ENCODE results near the gene ANKRD13A.
"Not testable (repeated sequence)": the region's sequence is repeated elsewhere in the genome, so short reads cannot be mapped to it uniquely, and the experiment has no call there.

ANKRD13A gene

GRCh38 chr12:110049666-110050065 lies 50.4 kb downstream of the ANKRD13A start:
- not testable (repeated sequence) for DNase-seq

DNA sequence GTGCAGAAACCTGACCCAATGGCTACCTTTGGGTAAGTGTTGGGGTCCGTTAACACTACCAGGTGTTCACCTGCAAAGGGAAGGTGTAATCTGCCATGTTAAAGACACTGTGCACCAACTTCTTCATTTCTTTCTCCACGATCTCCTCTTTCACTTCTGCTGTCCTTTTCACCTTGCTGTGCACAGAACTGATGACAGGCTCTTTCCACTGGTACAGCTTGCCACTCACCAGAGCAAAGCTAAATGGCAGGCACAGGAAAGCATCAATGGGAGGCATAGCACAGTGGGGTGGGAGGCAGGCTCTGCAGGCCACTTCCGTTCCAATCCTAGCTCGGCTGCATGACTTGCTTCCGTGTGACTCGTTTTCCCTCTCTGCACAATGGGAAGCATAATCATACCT lies 51.7 kb downstream of the ANKRD13A start:
- DNase-seq, result no peak

GRCh38 chr12:110055375-110056352 lies 56.4 kb downstream of the ANKRD13A start:
- not testable (repeated sequence) for DNase-seq

GRCh38 chr12:110056643-110057042 lies 57.4 kb downstream of the ANKRD13A start:
- not testable (repeated sequence) for DNase-seq

GRCh38 chr12:110058875-110059615 lies 59.8 kb downstream of the ANKRD13A start:
- no peak for DNase-seq

DNA sequence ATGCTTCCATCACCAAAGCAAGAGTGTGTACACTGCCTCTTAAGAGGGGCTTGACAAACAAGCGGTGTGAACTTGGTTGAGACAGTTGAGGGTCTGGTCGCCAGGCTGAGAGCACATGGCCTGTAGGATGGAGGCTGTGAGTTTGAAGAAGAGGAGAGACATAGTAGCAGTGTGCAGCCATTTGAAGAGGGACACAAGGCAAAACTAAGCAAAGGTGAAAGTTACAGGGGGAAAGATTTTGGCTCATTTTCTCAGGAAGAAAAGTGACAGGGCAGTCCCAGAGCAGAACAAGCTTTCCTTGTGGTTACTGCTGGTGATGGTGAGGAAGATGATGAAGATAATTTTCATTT lies 60.4 kb downstream of the ANKRD13A start:
- DNase-seq, result no peak

GRCh38 chr12:110062241-110062640 lies 63.0 kb downstream of the ANKRD13A start:
- DNase-seq, result no peak

DNA sequence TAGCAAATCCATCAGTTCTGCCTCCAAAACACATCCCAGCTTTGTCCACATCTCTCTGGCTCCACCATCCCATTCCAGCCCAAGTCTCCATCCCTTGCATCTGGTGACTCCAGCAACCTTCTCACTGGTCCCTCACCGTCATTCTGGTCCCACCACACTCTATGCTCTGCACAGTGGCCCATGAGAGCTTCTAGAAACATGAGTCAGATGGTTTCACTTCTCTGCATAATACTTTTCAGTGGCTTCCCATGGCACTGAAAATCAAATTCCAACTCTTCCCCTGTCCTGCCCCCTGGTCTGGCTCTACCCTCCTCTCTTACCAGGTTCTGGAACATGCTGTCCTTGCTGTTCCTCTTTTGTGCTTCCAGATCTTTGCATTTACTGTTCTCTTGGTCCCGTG lies 66.3 kb downstream of the ANKRD13A start:
- DNase-seq, result no peak

GRCh38 chr12:110067531-110067930 lies 68.3 kb downstream of the ANKRD13A start:
- no peak for DNase-seq

DNA sequence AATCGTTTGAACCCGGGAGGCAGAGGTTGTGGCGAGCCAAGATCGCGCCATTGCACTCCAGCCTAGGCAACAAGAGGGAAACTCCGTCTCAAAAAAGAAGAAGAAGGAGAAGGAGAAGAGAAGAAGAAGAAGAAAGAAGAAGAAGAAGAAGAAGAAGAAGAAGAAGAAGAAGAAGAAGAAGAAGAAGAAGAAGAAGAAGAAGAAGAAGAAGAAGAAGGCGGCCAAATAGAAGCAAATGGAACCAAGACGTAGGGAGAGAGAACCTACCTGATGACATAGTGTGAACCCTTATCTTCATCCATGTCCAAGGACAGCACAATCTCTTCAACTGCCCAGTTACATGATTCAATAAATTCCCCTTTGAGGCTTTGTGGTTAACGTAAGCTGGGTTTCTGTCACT lies 68.9 kb downstream of the ANKRD13A start:
- DNase-seq, result not testable (repeated sequence)

GRCh38 chr12:110068654-110069053 lies 69.4 kb downstream of the ANKRD13A start:
- no peak for DNase-seq

DNA sequence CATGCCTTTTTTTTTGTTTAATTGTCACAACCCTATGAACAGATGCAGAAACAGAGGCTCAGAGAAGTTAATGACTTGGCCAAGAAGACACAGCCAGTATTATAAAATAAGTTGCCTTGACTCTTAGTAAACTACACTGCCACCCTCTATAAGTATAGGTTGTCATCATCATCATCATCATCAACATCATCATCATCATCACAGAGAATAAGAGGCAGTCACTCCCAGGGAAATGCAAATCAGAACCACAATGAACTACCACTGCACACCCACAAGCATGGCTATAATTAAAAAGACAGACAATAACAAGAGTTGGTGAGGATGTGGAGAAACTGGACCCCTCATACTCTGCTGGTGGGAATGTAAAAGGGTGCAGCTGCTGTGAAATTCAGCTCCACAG lies 72.3 kb downstream of the ANKRD13A start:
- DNase-seq, result no peak

DNA sequence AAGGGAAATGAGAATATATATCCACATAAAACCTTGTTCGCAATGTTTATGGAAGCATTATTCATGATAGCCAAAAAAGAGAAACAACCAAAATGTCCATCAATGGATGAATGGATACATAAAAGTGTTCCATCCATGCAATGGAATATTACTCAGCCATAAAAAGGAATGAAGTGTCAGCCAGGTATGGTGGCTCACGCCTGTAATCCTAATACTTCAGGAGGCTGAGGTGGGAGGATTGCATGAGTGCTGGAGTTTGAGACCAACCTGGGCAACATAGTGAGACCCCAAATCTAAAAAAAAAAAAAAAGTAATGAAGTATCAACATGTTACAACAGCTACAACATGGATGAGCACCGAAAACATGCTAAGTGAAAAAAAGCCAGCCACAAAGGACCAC lies 72.7 kb downstream of the ANKRD13A start:
- no peak for DNase-seq

DNA sequence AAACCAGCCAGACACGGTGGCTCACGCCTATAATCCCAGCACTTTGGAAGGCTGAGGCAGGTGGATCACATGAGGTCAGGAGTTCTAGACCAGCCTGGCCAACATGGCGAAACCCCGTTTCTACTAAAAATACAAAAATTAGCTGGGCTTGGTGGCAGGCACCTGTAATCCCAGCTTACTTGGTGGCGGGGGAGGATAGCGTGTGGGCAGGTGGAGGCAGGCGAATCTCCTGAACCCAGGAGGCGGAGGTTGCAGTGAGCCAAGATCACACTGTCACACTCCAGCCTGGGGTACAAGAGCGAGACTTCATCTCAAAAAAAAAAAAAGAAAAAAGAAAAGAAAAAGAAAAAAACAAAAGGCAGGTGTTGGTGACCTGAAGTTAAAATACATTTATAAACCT lies 73.4 kb downstream of the ANKRD13A start:
- not testable (repeated sequence) for DNase-seq

GRCh38 chr12:110073049-110073831 lies 74.0 kb downstream of the ANKRD13A start:
- DNase-seq, result peak; percentile 76

GRCh38 chr12:110074089-110074488 lies 74.9 kb downstream of the ANKRD13A start:
- no peak for DNase-seq

GRCh38 chr12:110075880-110076279 lies 76.7 kb downstream of the ANKRD13A start:
- no peak for DNase-seq

GRCh38 chr12:110077800-110078199 lies 78.6 kb downstream of the ANKRD13A start:
- DNase-seq, result no peak

GRCh38 chr12:110079477-110080400 lies 80.5 kb downstream of the ANKRD13A start:
- DNase-seq, result peak; percentile 28

DNA sequence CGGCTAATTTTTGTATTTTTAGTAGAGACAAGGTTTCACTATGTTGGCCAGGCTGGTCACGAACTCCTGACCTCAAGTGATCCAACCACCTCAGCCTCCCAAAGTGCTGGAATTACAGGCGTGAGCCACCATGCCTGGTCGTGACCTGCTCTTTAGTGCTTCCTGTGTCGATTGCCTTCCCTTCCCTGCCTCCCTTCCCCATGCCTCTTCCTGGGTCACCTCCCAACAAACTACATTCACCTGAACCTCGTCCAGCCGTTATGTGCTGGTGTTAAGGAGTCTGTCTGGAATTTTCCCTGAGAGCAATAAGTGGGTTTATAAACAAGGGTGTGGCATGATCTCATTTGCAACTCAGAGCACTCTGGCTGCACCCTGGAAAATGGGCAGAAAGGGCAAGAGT lies 81.2 kb downstream of the ANKRD13A start:
- no peak for DNase-seq

GRCh38 chr12:110084314-110085015 lies 85.2 kb downstream of the ANKRD13A start:
- no peak for DNase-seq
